GM23338 (cell line): ENCODE results near the gene TUBG2. TPM values are rescaled to one million over a fixed set of nuclear protein-coding genes. Genes with fewer than 3 reads are reported as not detected.
"Not testable (repeated sequence)": the region's sequence is repeated elsewhere in the genome, so short reads cannot be mapped to it uniquely, and the experiment has no call there.

Experiments
- ATAC-seq: fragments of 200-7000 bp; cut with Tn5 transposase; 3 replicates; pipeline ENCODE4 v1.9.1; 2020
- DNase-seq: peaks from one replicate; pipeline ENCODE4 v3.0.0-alpha.2; 2015; ENCODE audit warnings: low spot score
- H2AFZ ChIP-seq: fragments of 200-600 bp; sonication (generic); 2 replicates; pipeline ENCODE4 v1.8.0; 2016; ENCODE audit warnings: antibody characterized with exemption, mild to moderate bottlenecking, moderate library complexity
- H3F3A ChIP-seq: fragments of 200-600 bp; sonication (generic); replicated peaks from 2 replicates; pipeline ENCODE4 v1.8.0; 2017; ENCODE audit warnings: antibody characterized with exemption, mixed run types, low read depth
- H3K27ac ChIP-seq: fragments of 200-600 bp; sonication (generic); 2 replicates; pipeline ENCODE4 v1.6.1; 2016; ENCODE audit warnings: low read depth
- H3K27me3 ChIP-seq: fragments of 200-600 bp; sonication (generic); 2 replicates; pipeline ENCODE4 v1.8.0; 2016; ENCODE audit warnings: mild to moderate bottlenecking, mixed run types, moderate library complexity; ENCODE audit not compliant: insufficient read depth
- H3K36me3 ChIP-seq: fragments of 200-600 bp; sonication (generic); 2 replicates; pipeline ENCODE4 v1.8.0; 2016; ENCODE audit warnings: mild to moderate bottlenecking; ENCODE audit not compliant: insufficient read depth
- H3K4me1 ChIP-seq: fragments of 200-600 bp; sonication (generic); 2 replicates; pipeline ENCODE4 v1.8.0; 2016; ENCODE audit warnings: mild to moderate bottlenecking, moderate library complexity; ENCODE audit not compliant: insufficient read depth
- H3K4me2 ChIP-seq: fragments of 200-600 bp; sonication (generic); 2 replicates; pipeline ENCODE4 v1.7.1; 2017; ENCODE audit warnings: mixed run types
- H3K4me3 ChIP-seq: fragments of 200-600 bp; sonication (generic); 2 replicates; pipeline ENCODE4 v1.6.1; 2016; ENCODE audit warnings: mixed run types
- H3K79me2 ChIP-seq: fragments of 200-600 bp; sonication (generic); replicated peaks from 2 replicates; pipeline ENCODE4 v1.8.0; 2017; ENCODE audit warnings: mild to moderate bottlenecking; ENCODE audit not compliant: insufficient read depth
- H3K9me2 ChIP-seq: fragments of 200-600 bp; sonication (generic); 2 replicates; pipeline ENCODE4 v1.8.0; 2017; ENCODE audit not compliant: insufficient read depth
- H4K20me1 ChIP-seq: fragments of 200-600 bp; sonication (generic); replicated peaks from 2 replicates; pipeline ENCODE4 v1.8.0; 2017; ENCODE audit warnings: mild to moderate bottlenecking; ENCODE audit not compliant: insufficient read depth
- H3K27ac Mint-ChIP-seq: 2 replicates; pipeline ENCODE4 v1.8.0; 2020; ENCODE audit warnings: inconsistent platforms, mild to moderate bottlenecking, moderate library complexity, mixed read lengths
- H3K27me3 Mint-ChIP-seq: 3 replicates; pipeline ENCODE4 v1.8.0; 2022; ENCODE audit warnings: low read depth, mild to moderate bottlenecking, moderate library complexity, mixed read lengths, inconsistent platforms; ENCODE audit not compliant: insufficient read depth, poor library complexity
- H3K36me3 Mint-ChIP-seq: 3 replicates; pipeline ENCODE4 v1.8.0; 2021; ENCODE audit warnings: low read depth, mild to moderate bottlenecking, inconsistent platforms, moderate library complexity, mixed read lengths
- H3K4me1 Mint-ChIP-seq: 3 replicates; pipeline ENCODE4 v1.8.0; 2020; ENCODE audit warnings: mild to moderate bottlenecking, inconsistent platforms, mixed read lengths
- H3K4me3 Mint-ChIP-seq: 3 replicates; pipeline ENCODE4 v1.8.0; 2021; ENCODE audit warnings: moderate library complexity, mild to moderate bottlenecking, inconsistent platforms, mixed read lengths
- H3K9me3 Mint-ChIP-seq: 3 replicates; pipeline ENCODE4 v1.8.0; 2020; ENCODE audit warnings: moderate library complexity, mild to moderate bottlenecking, inconsistent platforms, mixed read lengths
- CREB1 ChIP-seq: fragments of 250-450 bp; sonication (Bioruptor Pico); IDR thresholded peaks from 2 replicates; pipeline ENCODE4 v1.5.0; 2020; ENCODE audit warnings: low read depth, mild to moderate bottlenecking, moderate library complexity
- EZH2phosphoT487 ChIP-seq: fragments of 200-600 bp; sonication (generic); IDR thresholded peaks from one replicate; pipeline ENCODE4 v1.8.1; 2018; ENCODE audit warnings: antibody characterized with exemption; ENCODE audit not compliant: unreplicated experiment
- JUNB ChIP-seq: IDR thresholded peaks from one replicate; pipeline ENCODE4 v1.6.1; 2016; ENCODE audit warnings: antibody characterized with exemption; ENCODE audit not compliant: unreplicated experiment
- NANOG ChIP-seq: IDR thresholded peaks from 2 replicates; pipeline ENCODE4 v1.6.1; 2016; ENCODE audit warnings: antibody characterized with exemption, borderline replicate concordance
- REST ChIP-seq: IDR thresholded peaks from one replicate; pipeline ENCODE4 v1.6.1; 2018; ENCODE audit warnings: antibody characterized with exemption; ENCODE audit not compliant: unreplicated experiment
- ZNF331 ChIP-seq: fragments of 250-450 bp; sonication (Bioruptor Pico); IDR thresholded peaks from 2 replicates; pipeline ENCODE4 v1.5.0; 2020; ENCODE audit warnings: low read depth, mild to moderate bottlenecking, moderate library complexity
- polyA plus RNA-seq: library from polyadenylated mRNA; unstranded; fragments of >200 nt; fragmentation: Nextera tagmentation; extraction: Ambion mirVana; gene quantifications from 2 replicates; pipeline ENCODE4 v1.2.1, GENCODE V29; 2016
- total RNA-seq: library from RNA; depleted of rRNA; stranded (reverse); fragments of >200 nt; shearing (Covaris generic); gene quantifications from 2 replicates; pipeline ENCODE4 v1.2.3, GENCODE V29; 2014
- TF ChIP-seq, protein P1 (sequence below): IDR thresholded peaks from 2 replicates; pipeline ENCODE4 v1.6.1; 2016; ENCODE audit warnings: antibody characterized with exemption

Gene TUBG2
- total and polyA plus RNA-seq, 2 experiments from 2014 or later, result 18.2 to 19.0 TPM

- H3K27ac Mint-ChIP-seq, result no peak overlapping the region
- Histone ChIP-seq H3K4me3 (no peak overlapping the region), H3K4me2 (no peak overlapping the region), H3K4me1 (peaks cover 4% of the 10 kb centered on the region), H3F3A (peaks cover 14% of the 10 kb centered on the region; the same call in 1 of the 2 replicates), H2AFZ (no peak overlapping the region), H3K27me3 (peaks cover 6% of the 10 kb centered on the region; the same call in 1 of the 2 replicates), H3K36me3 (no peaks in the 10 kb centered on the region; the same call in 1 of the 2 replicates), H3K79me2 (no peaks in the 10 kb centered on the region), H3K27ac (no peak overlapping the region), H3K9me2 (no peaks in the 10 kb centered on the region), H4K20me1 (peaks cover 14% of the 10 kb centered on the region; the same call in 1 of the 2 replicates)
- no peak overlapping the region; the same call in 2 of the 3 replicates for H3K4me3 Mint-ChIP-seq
- no peaks in the 10 kb centered on the region for H3K9me3 Mint-ChIP-seq
- DNase-seq (no peak), ATAC-seq (no peak)
- H3K4me1 Mint-ChIP-seq, result peaks cover 22% of the 10 kb centered on the region
- TF ChIP-seq REST (no peak), NANOG (no peak), EZH2phosphoT487 (no peak), JUNB (no peak), ZNF331 (CRISPR knock-in tag) (no peak), CREB1 (CRISPR knock-in tag) (no peak)
- TF ChIP-seq, protein P1, sequence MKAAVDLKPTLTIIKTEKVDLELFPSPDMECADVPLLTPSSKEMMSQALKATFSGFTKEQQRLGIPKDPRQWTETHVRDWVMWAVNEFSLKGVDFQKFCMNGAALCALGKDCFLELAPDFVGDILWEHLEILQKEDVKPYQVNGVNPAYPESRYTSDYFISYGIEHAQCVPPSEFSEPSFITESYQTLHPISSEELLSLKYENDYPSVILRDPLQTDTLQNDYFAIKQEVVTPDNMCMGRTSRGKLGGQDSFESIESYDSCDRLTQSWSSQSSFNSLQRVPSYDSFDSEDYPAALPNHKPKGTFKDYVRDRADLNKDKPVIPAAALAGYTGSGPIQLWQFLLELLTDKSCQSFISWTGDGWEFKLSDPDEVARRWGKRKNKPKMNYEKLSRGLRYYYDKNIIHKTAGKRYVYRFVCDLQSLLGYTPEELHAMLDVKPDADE, result no peak
- H3K27me3 Mint-ChIP-seq, result peaks cover 26% of the 10 kb centered on the region
- H3K36me3 Mint-ChIP-seq, result peaks cover 49% of the 10 kb centered on the region
These were observed 6.5 kb downstream of the TUBG2 start for GRCh38 chr17:42665581-42666001.

- peaks cover 11% of the 10 kb centered on the region for H3K27me3 ChIP-seq
- not testable (repeated sequence) for H3K79me2 ChIP-seq, H3K9me3 Mint-ChIP-seq, H3K4me3 ChIP-seq, H2AFZ ChIP-seq, ATAC-seq, H3K36me3 ChIP-seq, H3K4me3 Mint-ChIP-seq, DNase-seq, H3K27ac ChIP-seq, H3K9me2 ChIP-seq, H3K4me2 ChIP-seq, H3K27ac Mint-ChIP-seq, H3K4me1 ChIP-seq
- Mint-ChIP-seq H3K4me1 (peaks cover 26% of the 10 kb centered on the region), H3K27me3 (peaks cover 31% of the 10 kb centered on the region), H3K36me3 (peaks cover 55% of the 10 kb centered on the region)
- H3F3A ChIP-seq, result peaks cover 14% of the 10 kb centered on the region; the same call in 1 of the 2 replicates
- H4K20me1 ChIP-seq, result peaks cover 14% of the 10 kb centered on the region; the same call in 1 of the 2 replicates
These were observed 7.0 kb downstream of the TUBG2 start for GRCh38 chr17:42666126-42666525.
